K562 (cell line): ENCODE data around the gene DUS3L. TPM values are rescaled to one million over a fixed set of nuclear protein-coding genes. Genes with fewer than 3 reads are reported as not detected.

Experiments used
- KAT7 ChIP-seq: sonication (generic); formaldehyde crosslinking; IDR thresholded peaks from 2 replicates; pipeline ENCODE4 v1.8.0; 2022; ENCODE audit warnings: missing genetic modification reagents, mild to moderate bottlenecking, borderline replicate concordance
- NR2C2 ChIP-seq, 2 experiments: fragments of 200-800 bp in 1 of 2; sonication (Bioruptor generic) in 1 of 2; sonication (generic) in 1 of 2; formaldehyde crosslinking in 1 of 2; IDR thresholded peaks; 2 replicates each; pipeline versions ENCODE4 v1.6.1 to v1.8.0; 2016 to 2022; ENCODE audit warnings: mild to moderate bottlenecking in 1 of 2, missing compliant biosample characterization in 1 of 2, missing genetic modification characterization in 1 of 2, missing genetic modification reagents in 1 of 2
- OTX1 ChIP-seq: fragments of 450-650 bp; formaldehyde crosslinking; IDR thresholded peaks from 2 replicates; pipeline ENCODE4 v1.4.0; 2022; ENCODE audit warnings: mild to moderate bottlenecking
- PHF8 ChIP-seq: fragments of 200-600 bp; sonication (generic); IDR thresholded peaks from 2 replicates; pipeline ENCODE4 v1.6.1; 2012; ENCODE audit warnings: mixed run types, mild to moderate bottlenecking, inconsistent platforms, low read length, moderate library complexity, borderline replicate concordance
- PML ChIP-seq: IDR thresholded peaks from 2 replicates; pipeline ENCODE4 v1.6.1; 2012; ENCODE audit warnings: low read length, inconsistent platforms
- POU5F1 ChIP-seq: fragments of 150-350 bp; IDR thresholded peaks from 2 replicates; pipeline ENCODE4 v1.6.1; 2014; ENCODE audit warnings: borderline replicate concordance, low read length, low read depth, mild to moderate bottlenecking; ENCODE audit not compliant: partially characterized antibody
- RCOR1 ChIP-seq, 2 experiments: IDR thresholded peaks; 2 replicates each; pipeline ENCODE4 v1.6.1; 2012; ENCODE audit warnings: low read depth in 2 of 2, low read length in 2 of 2, borderline replicate concordance in 1 of 2, improper control_type of control experiment in 1 of 2
- RUNX1 ChIP-seq: sonication (generic); IDR thresholded peaks from 2 replicates; pipeline ENCODE4 v1.6.1; 2016; ENCODE audit warnings: antibody characterized with exemption, low read depth
- SIN3B ChIP-seq: fragments of 450-650 bp; IDR thresholded peaks from 2 replicates; pipeline ENCODE4 v1.6.1; 2017; ENCODE audit warnings: low read depth, mild to moderate bottlenecking, moderate library complexity
- SOX6 ChIP-seq: fragments of 450-650 bp; IDR thresholded peaks from 2 replicates; pipeline ENCODE4 v1.6.1; 2014; ENCODE audit warnings: mild to moderate bottlenecking
- SRSF3 ChIP-seq: fragments of 200-400 bp; formaldehyde crosslinking; IDR thresholded peaks from 2 replicates; pipeline ENCODE4 v1.6.1; 2016; ENCODE audit warnings: mild to moderate bottlenecking, low read length, moderate library complexity; ENCODE audit not compliant: insufficient read depth
- SRSF7 ChIP-seq: fragments of 200-400 bp; formaldehyde crosslinking; optimal IDR thresholded peaks from 2 replicates; pipeline ENCODE3; 2017; ENCODE audit warnings: mild to moderate bottlenecking, low read depth, low read length
- TAL1 ChIP-seq: fragments of 450-650 bp; IDR thresholded peaks from 2 replicates; pipeline ENCODE4 v1.6.1; 2016; ENCODE audit warnings: mild to moderate bottlenecking
- TEAD4 ChIP-seq, 2 experiments: sonication (generic) in 1 of 2; formaldehyde crosslinking in 1 of 2; IDR thresholded peaks; 2 replicates each; pipeline versions ENCODE4 v1.6.1 to v1.8.0; 2012 to 2022; ENCODE audit warnings: borderline replicate concordance in 1 of 2, inconsistent platforms in 1 of 2, low read length in 1 of 2, mild to moderate bottlenecking in 1 of 2, missing genetic modification reagents in 1 of 2
- ZBTB2 ChIP-seq: fragments of 450-650 bp; IDR thresholded peaks from 2 replicates; pipeline ENCODE4 v1.6.1; 2016; ENCODE audit warnings: antibody characterized with exemption
- ZBTB8A ChIP-seq: fragments of 450-650 bp; IDR thresholded peaks from 2 replicates; pipeline ENCODE4 v1.6.1; 2018; ENCODE audit warnings: mild to moderate bottlenecking, moderate library complexity; ENCODE audit not compliant: partially characterized antibody
- ZKSCAN1 ChIP-seq: fragments of 150-350 bp; IDR thresholded peaks from 2 replicates; pipeline ENCODE4 v1.6.1; 2016; ENCODE audit warnings: low read depth, low read length
- ZNF175 ChIP-seq: fragments of 200-800 bp; sonication (Bioruptor generic); IDR thresholded peaks from 2 replicates; pipeline ENCODE4 v1.6.1; 2016; ENCODE audit warnings: low read depth, mild to moderate bottlenecking, missing genetic modification characterization, missing compliant biosample characterization
- polyA plus RNA-seq, 8 experiments: library from polyadenylated mRNA; depleted of rRNA in 4 of 8; stranded (reverse) in 5 of 8; unstranded in 3 of 8; fragments of >200 nt; fragmentation: Nextera tagmentation in 2 of 8; fragmentation: Illumina TruSeq in 1 of 8; extraction: Ambion mirVana in 2 of 8; extraction: Trizol in 1 of 8; gene quantifications; 2 replicates each; pipeline versions ENCODE4 v1.2.1 to v1.2.3, GENCODE V29; 2011 to 2014; ENCODE audit warnings: inconsistent platforms in 1 of 8, missing spikeins in 1 of 8
- total RNA-seq, 7 experiments: library from RNA; depleted of rRNA in 6 of 7; stranded (reverse); fragments of >200 nt in 6 of 7; fragmentation: Illumina TruSeq in 2 of 7; extraction: Trizol in 2 of 7; gene quantifications; 2 replicates each; pipeline versions ENCODE4 v1.2.1 to v1.2.3, GENCODE V29; 2011 to 2021; ENCODE audit warnings: low replicate concordance in 1 of 7
- TF ChIP-seq, protein P1 (sequence below): fragments of 250-450 bp; sonication (Bioruptor Pico); IDR thresholded peaks from 2 replicates; pipeline ENCODE4 v1.8.0; 2021; ENCODE audit warnings: moderate library complexity, mild to moderate bottlenecking, inconsistent platforms
- TF ChIP-seq, protein P2 (sequence below): conservative IDR thresholded peaks from 2 replicates; pipeline ENCODE4 v1.6.1; 2011; ENCODE audit warnings: low read depth, mild to moderate bottlenecking, low read length; ENCODE audit not compliant: control insufficient read depth

The DUS3L gene
- total and polyA plus RNA-seq, 9 of the 15 experiments (the other 6 are each of a cell fraction or from before 2014, with no cell fraction given) = 1.7 to 102 (median 77.5) TPM

DNA sequence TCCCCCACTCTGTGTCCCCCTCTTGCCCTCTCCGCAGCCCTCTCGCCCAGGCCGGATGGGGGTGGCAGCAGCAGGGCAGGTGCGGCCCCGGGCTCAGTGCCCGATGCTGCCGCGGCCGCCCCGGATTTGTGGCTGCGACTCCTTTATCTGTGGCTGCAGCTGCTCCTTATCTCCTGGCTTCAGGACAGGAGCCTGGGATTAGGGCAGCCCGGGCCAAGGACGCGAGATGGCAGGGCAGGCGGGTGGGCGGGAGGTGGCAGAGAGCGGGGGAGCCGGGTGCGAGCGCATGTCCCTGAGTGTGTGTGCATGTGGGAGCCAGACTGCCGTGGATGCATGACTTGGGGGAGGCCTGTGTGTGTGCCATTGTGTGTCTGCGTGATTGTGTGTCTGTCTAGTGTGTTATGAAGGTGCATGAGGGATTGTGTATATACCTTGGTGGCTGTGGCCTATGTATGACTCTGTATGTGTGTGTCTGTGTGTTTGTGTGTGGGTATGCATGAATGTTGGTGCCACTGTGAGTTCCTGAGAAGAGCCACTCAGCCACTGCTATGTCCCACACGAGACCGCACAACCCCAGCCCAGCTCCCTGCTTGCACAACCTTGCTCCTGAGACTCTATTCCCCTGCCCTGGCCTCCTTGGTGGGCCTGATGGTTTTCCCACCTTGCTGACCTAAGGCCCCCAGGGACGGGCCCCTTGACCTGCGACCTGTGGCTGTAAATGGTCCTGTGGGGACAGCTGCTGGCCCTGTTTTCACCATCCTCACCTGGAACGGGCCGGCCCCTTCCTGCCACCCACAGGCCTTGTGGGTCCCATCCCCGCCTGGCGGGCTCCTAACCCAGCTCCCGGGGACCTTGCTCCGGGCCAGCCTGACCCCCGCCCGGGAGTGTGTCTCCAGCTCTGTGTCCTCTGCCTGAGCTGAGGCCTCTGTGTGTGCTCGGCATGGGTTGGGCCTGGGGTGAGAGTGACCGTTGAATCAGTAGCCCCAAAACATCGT, 8.6 kb upstream of the DUS3L start (continued):
- TF ChIP-seq, protein P1, sequence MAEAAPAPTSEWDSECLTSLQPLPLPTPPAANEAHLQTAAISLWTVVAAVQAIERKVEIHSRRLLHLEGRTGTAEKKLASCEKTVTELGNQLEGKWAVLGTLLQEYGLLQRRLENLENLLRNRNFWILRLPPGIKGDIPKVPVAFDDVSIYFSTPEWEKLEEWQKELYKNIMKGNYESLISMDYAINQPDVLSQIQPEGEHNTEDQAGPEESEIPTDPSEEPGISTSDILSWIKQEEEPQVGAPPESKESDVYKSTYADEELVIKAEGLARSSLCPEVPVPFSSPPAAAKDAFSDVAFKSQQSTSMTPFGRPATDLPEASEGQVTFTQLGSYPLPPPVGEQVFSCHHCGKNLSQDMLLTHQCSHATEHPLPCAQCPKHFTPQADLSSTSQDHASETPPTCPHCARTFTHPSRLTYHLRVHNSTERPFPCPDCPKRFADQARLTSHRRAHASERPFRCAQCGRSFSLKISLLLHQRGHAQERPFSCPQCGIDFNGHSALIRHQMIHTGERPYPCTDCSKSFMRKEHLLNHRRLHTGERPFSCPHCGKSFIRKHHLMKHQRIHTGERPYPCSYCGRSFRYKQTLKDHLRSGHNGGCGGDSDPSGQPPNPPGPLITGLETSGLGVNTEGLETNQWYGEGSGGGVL (CRISPR knock-in tag) = no peak
- peak; percentile 89 for TF ChIP-seq ZNF175 (CRISPR knock-in tag)
- TF ChIP-seq SRSF7 = no peak
- TF ChIP-seq NR2C2 (CRISPR knock-in tag; IDR thresholded peaks at IDR 0.05) = no peak; the same call in 1 of the 2 replicates
- TF ChIP-seq NR2C2 (tag; IDR thresholded peaks at IDR 0.05) = peak; percentile 70; the same call in 1 of the 2 replicates
- TF ChIP-seq SOX6 = peak; percentile 90
- TF ChIP-seq ZBTB2 = peak; percentile 89
- no peak for TF ChIP-seq POU5F1
- TF ChIP-seq TAL1 = peak; percentile 98
- TF ChIP-seq RUNX1 = peak; percentile 94; the same call in 1 of the 2 replicates
- peak; percentile 93 to 99 for TF ChIP-seq RCOR1 (IDR thresholded peaks at IDR 0.05; ENCODE audit: borderline replicate concordance in 1 of 2, low read depth in 2 of 2, low read length in 2 of 2)
- TF ChIP-seq ZKSCAN1 = peak; percentile 49; the same call in 1 of the 2 replicates
- no peak; the same call in 1 of the 2 replicates for TF ChIP-seq KAT7 (CRISPR knock-in tag)
- peak; percentile 94 for TF ChIP-seq PML
- peak; percentile 97 for TF ChIP-seq TEAD4 (IDR thresholded peaks at IDR 0.05; ENCODE audit: low read length)
- TF ChIP-seq TEAD4 (CRISPR knock-in tag; IDR thresholded peaks at IDR 0.05; ENCODE audit: borderline replicate concordance) = 0 out of 2 replicates have a peak, but pooled peaks have one; percentile 52
- peak; percentile 83 for TF ChIP-seq OTX1
- peak; percentile 11; the same call in 1 of the 2 replicates for TF ChIP-seq PHF8
- no peak for TF ChIP-seq SIN3B
- TF ChIP-seq, protein P2, sequence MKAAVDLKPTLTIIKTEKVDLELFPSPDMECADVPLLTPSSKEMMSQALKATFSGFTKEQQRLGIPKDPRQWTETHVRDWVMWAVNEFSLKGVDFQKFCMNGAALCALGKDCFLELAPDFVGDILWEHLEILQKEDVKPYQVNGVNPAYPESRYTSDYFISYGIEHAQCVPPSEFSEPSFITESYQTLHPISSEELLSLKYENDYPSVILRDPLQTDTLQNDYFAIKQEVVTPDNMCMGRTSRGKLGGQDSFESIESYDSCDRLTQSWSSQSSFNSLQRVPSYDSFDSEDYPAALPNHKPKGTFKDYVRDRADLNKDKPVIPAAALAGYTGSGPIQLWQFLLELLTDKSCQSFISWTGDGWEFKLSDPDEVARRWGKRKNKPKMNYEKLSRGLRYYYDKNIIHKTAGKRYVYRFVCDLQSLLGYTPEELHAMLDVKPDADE = peak; percentile 90
- no peak for TF ChIP-seq ZBTB8A
- TF ChIP-seq SRSF3 = no peak
